ENCODE results near the gene MRPL46.

The MRPL46 gene

DNA sequence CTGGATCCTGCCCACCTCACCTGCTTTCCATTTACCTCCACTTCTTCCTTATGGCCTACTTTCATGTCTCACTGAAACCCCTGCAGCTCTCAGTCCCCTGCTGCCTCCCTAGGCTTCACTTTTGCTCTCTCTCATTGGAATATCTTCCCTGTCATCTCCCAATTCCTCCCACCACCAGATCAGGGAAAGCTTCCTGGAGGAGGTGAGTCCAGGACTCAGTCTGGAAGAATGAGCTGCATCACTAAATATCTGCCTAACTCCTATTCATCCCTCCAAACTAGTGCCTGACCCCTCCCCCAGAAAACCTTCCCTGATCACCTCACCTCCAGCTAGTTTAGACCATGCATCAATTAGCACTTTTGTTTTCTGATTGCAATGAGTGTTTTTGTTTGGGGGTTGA, 37.1 kb downstream of the MRPL46 start:
- no peak overlapping the region for H3K4me2 ChIP-seq (ENCODE audit: low read length)

DNA sequence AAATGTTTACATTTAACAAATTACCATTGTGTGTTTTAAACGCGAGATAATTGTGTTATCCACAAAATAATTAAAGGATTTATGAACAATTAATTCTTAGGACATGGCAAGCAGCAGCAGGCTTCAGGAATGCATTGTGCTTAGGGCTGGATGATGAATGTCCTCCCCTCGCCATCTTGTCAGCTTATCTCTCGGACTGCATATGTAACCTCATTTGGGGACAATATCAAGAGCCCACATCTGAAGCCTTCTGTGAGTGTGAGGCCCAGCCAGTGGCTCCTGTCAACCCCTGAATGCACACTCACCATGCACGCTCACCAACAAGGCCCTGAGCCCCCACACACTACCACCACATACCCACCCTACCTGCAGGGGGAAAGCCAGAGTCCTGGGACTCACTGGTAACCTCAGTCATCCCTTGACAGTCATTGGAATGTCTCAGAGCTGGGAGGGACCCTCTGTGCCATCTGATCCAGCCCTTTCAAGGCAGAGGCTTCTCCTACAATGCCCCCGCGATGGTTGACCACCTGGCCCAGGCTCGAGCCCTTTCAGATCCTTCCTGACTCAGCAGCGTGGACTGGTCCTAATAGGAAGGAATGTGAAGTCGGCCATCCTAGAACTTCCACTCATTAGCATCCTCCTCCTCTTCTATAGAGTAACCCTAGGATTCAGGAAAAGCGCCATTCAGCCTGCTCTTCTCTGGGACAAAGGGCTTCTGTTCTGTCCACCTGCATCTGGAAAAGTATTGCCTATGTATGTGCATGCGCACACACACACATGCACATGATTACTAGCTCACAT, 38.2 kb downstream of the MRPL46 start:
- Histone ChIP-seq H2BK5ac (ENCODE audit: low read length) (no peak overlapping the region), H3K79me1 (ENCODE audit: low read length) (no peaks in the 10 kb centered on the region), H4K8ac (ENCODE audit: low read depth, low read length) (no peak overlapping the region), H3K56ac (ENCODE audit: low read length) (no peak overlapping the region), H3K27me3 (ENCODE audit: insufficient read depth, low read length, poor library complexity) (no peaks in the 10 kb centered on the region), H3K4me1 (ENCODE audit: control insufficient read depth, low read depth, low read length) (peaks cover 3% of the 10 kb centered on the region), H3K36me3 (ENCODE audit: control insufficient read depth, insufficient read depth, low read length) (no peaks in the 10 kb centered on the region), H3K18ac (ENCODE audit: low read length) (no peak overlapping the region), H3K9ac (ENCODE audit: low read length) (no peak overlapping the region), H3K4ac (ENCODE audit: low read depth, low read length) (no peak overlapping the region), H3K4me2 (ENCODE audit: low read length) (no peak overlapping the region), H3K23ac (ENCODE audit: low read length) (no peak overlapping the region), H2BK15ac (replicated peaks; ENCODE audit: low read depth) (no peak overlapping the region), H3K27ac (ENCODE audit: low read depth, low read length) (no peak overlapping the region), H4K5ac (ENCODE audit: low read length) (no peak overlapping the region), H2AK5ac (ENCODE audit: low read length) (no peak overlapping the region), H3K79me2 (ENCODE audit: control insufficient read depth, insufficient read depth, low read length) (no peaks in the 10 kb centered on the region), H3K4me3 (ENCODE audit: low read length) (no peak overlapping the region), H2BK120ac (ENCODE audit: low read depth, low read length) (no peak overlapping the region)
- no CpG with 5 or more reads among the region's 12 CpGs for WGBS (ENCODE audit: extremely low coverage, insufficient coverage, low lambda C conversion rate)
- DNase-seq, result no peak

More for the DNA sequence above, 37.1 kb downstream of the MRPL46 start:
- Histone ChIP-seq H3K9ac (ENCODE audit: low read length) (no peak overlapping the region), H2AK5ac (ENCODE audit: low read length) (no peak overlapping the region), H3K4me1 (ENCODE audit: control insufficient read depth, low read depth, low read length) (peaks cover 3% of the 10 kb centered on the region), H4K8ac (ENCODE audit: low read depth, low read length) (no peak overlapping the region), H3K79me2 (ENCODE audit: control insufficient read depth, insufficient read depth, low read length) (no peaks in the 10 kb centered on the region), H3K56ac (ENCODE audit: low read length) (no peak overlapping the region), H3K4me3 (ENCODE audit: low read length) (no peak overlapping the region), H2BK15ac (replicated peaks; ENCODE audit: low read depth) (no peak overlapping the region), H4K5ac (ENCODE audit: low read length) (no peak overlapping the region), H3K18ac (ENCODE audit: low read length) (no peak overlapping the region), H3K27ac (ENCODE audit: low read depth, low read length) (no peak overlapping the region), H3K4ac (ENCODE audit: low read depth, low read length) (no peak overlapping the region), H3K23ac (ENCODE audit: low read length) (no peak overlapping the region), H2BK5ac (ENCODE audit: low read length) (no peak overlapping the region), H2BK120ac (ENCODE audit: low read depth, low read length) (no peak overlapping the region), H3K79me1 (ENCODE audit: low read length) (no peaks in the 10 kb centered on the region), H3K27me3 (ENCODE audit: insufficient read depth, low read length, poor library complexity) (no peaks in the 10 kb centered on the region), H3K36me3 (ENCODE audit: control insufficient read depth, insufficient read depth, low read length) (no peaks in the 10 kb centered on the region)
- no peak for DNase-seq

DNA sequence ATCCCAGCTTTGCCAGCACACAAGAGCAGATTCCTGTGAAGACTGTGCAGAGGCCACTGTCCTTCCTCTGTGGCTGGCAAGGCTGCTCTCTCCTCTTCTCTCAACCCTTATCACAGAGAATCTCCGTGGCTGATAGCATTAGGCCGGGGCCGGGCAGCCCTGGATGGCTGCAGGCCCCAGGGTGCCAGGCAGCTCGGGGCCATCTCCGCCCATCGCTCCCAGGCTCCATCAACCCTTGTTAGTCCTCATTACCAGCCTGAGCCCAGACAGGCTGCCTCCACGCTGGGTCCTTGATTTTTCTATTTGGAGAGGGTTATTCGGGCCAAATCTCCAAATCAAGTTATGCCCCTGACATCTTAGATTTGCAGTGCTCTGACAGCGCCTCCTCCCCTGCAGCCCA, 39.1 kb downstream of the MRPL46 start:
- H2AK5ac ChIP-seq (ENCODE audit: low read length), result no peak overlapping the region
- no peaks in the 10 kb centered on the region for H3K4me1 ChIP-seq (ENCODE audit: control insufficient read depth, low read depth, low read length)
- peak; percentile 19 for DNase-seq
- no peaks in the 10 kb centered on the region for H3K36me3 ChIP-seq (ENCODE audit: control insufficient read depth, insufficient read depth, low read length)
- no peak overlapping the region for H4K8ac ChIP-seq (ENCODE audit: low read depth, low read length)
- H3K56ac ChIP-seq (ENCODE audit: low read length), result no peak overlapping the region
- no peak overlapping the region for H3K9ac ChIP-seq (ENCODE audit: low read length)
- no peak overlapping the region for H3K4me3 ChIP-seq (ENCODE audit: low read length)
- no peak overlapping the region for H2BK5ac ChIP-seq (ENCODE audit: low read length)
- H2BK120ac ChIP-seq (ENCODE audit: low read depth, low read length), result no peak overlapping the region
- no peaks in the 10 kb centered on the region for H3K27me3 ChIP-seq (ENCODE audit: insufficient read depth, low read length, poor library complexity)
- H2BK15ac ChIP-seq (replicated peaks; ENCODE audit: low read depth), result no peak overlapping the region
- H3K4ac ChIP-seq (ENCODE audit: low read depth, low read length), result no peak overlapping the region
- H3K23ac ChIP-seq (ENCODE audit: low read length), result no peak overlapping the region
- no CpG with 5 or more reads among the region's 9 CpGs for WGBS (ENCODE audit: extremely low coverage, insufficient coverage, low lambda C conversion rate)
- no peak overlapping the region for H3K4me2 ChIP-seq (ENCODE audit: low read length)
- no peak overlapping the region for H3K27ac ChIP-seq (ENCODE audit: low read depth, low read length)
- H3K79me1 ChIP-seq (ENCODE audit: low read length), result no peaks in the 10 kb centered on the region
- no peak overlapping the region for H4K5ac ChIP-seq (ENCODE audit: low read length)
- no peak overlapping the region for H3K18ac ChIP-seq (ENCODE audit: low read length)
- no peaks in the 10 kb centered on the region for H3K79me2 ChIP-seq (ENCODE audit: control insufficient read depth, insufficient read depth, low read length)

DNA sequence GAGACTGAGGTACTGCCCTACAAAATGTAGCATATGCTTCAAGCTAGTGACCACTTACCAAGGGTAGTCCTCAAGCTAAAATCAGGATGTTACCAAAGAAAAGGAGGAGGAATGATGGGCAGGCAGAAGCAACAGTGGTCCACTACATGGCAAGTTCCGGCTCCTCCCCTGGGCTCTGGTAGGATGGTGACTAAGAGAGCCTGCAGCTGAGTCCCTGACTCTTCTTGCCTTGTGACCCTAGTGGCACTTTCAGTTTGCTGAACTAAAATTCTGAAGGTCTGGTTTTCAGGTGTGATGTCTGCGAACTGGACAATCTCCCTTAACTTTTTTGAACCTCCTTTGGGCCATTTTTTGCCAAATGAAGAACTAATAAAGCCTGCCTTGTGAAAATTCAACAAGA, 40.9 kb downstream of the MRPL46 start:
- no peak overlapping the region for H3K4ac ChIP-seq (ENCODE audit: low read depth, low read length)
- no peak overlapping the region for H3K9ac ChIP-seq (ENCODE audit: low read length)
- H3K27me3 ChIP-seq (ENCODE audit: insufficient read depth, low read length, poor library complexity), result no peaks in the 10 kb centered on the region
- no peaks in the 10 kb centered on the region for H3K4me1 ChIP-seq (ENCODE audit: control insufficient read depth, low read depth, low read length)
- H3K27ac ChIP-seq (ENCODE audit: low read depth, low read length), result no peak overlapping the region
- no peak overlapping the region for H2BK15ac ChIP-seq (replicated peaks; ENCODE audit: low read depth)
- no peak overlapping the region for H3K18ac ChIP-seq (ENCODE audit: low read length)
- no peak overlapping the region for H3K23ac ChIP-seq (ENCODE audit: low read length)
- no peak overlapping the region for H4K8ac ChIP-seq (ENCODE audit: low read depth, low read length)
- H3K79me2 ChIP-seq (ENCODE audit: control insufficient read depth, insufficient read depth, low read length), result no peaks in the 10 kb centered on the region
- H3K4me3 ChIP-seq (ENCODE audit: low read length), result no peak overlapping the region
- H3K36me3 ChIP-seq (ENCODE audit: control insufficient read depth, insufficient read depth, low read length), result no peaks in the 10 kb centered on the region
- no CpG with 5 or more reads among the region's 2 CpGs for WGBS (ENCODE audit: extremely low coverage, insufficient coverage, low lambda C conversion rate)
- no peaks in the 10 kb centered on the region for H3K79me1 ChIP-seq (ENCODE audit: low read length)
- DNase-seq, result no peak
- no peak overlapping the region for H2BK120ac ChIP-seq (ENCODE audit: low read depth, low read length)
- H3K56ac ChIP-seq (ENCODE audit: low read length), result no peak overlapping the region
- no peak overlapping the region for H2AK5ac ChIP-seq (ENCODE audit: low read length)
- no peak overlapping the region for H2BK5ac ChIP-seq (ENCODE audit: low read length)
- H3K4me2 ChIP-seq (ENCODE audit: low read length), result no peak overlapping the region
- H4K5ac ChIP-seq (ENCODE audit: low read length), result no peak overlapping the region

DNA sequence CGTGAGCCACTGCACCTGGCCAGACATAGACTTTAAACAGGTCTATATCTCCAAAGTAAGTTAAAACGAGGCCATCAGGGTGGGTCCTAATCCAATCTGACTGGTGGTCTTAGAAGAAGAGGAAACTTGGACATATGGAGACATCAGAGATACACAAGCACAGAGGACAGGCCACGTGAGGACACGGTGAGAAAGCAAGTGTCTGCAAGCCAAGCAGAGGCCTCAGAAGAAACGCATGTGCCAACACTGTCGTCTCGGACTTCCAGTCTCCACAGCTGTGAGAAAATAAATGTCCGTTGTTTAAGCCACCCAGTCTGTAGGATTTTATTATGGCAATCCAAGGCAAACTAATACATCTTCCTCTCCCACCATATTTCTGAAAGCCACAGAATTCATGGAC, 43.9 kb downstream of the MRPL46 start:
- H3K18ac ChIP-seq (ENCODE audit: low read length), result no peak overlapping the region
- no peak overlapping the region for H4K5ac ChIP-seq (ENCODE audit: low read length)
- H3K4ac ChIP-seq (ENCODE audit: low read depth, low read length), result no peak overlapping the region
- no peaks in the 10 kb centered on the region for H3K36me3 ChIP-seq (ENCODE audit: control insufficient read depth, insufficient read depth, low read length)
- H3K4me2 ChIP-seq (ENCODE audit: low read length), result no peak overlapping the region
- no peak overlapping the region for H3K4me3 ChIP-seq (ENCODE audit: low read length)
- no peaks in the 10 kb centered on the region for H3K79me2 ChIP-seq (ENCODE audit: control insufficient read depth, insufficient read depth, low read length)
- H3K27me3 ChIP-seq (ENCODE audit: insufficient read depth, low read length, poor library complexity), result no peaks in the 10 kb centered on the region
- WGBS (ENCODE audit: extremely low coverage, insufficient coverage, low lambda C conversion rate), result no CpG with 5 or more reads among the region's 8 CpGs
- H3K27ac ChIP-seq (ENCODE audit: low read depth, low read length), result no peak overlapping the region
- H3K23ac ChIP-seq (ENCODE audit: low read length), result no peak overlapping the region
- no peaks in the 10 kb centered on the region for H3K79me1 ChIP-seq (ENCODE audit: low read length)
- H4K8ac ChIP-seq (ENCODE audit: low read depth, low read length), result no peak overlapping the region
- no peak overlapping the region for H2BK120ac ChIP-seq (ENCODE audit: low read depth, low read length)
- no peak overlapping the region for H2BK5ac ChIP-seq (ENCODE audit: low read length)
- H3K9ac ChIP-seq (ENCODE audit: low read length), result no peak overlapping the region
- H3K56ac ChIP-seq (ENCODE audit: low read length), result no peak overlapping the region
- no peak for DNase-seq
- no peaks in the 10 kb centered on the region for H3K4me1 ChIP-seq (ENCODE audit: control insufficient read depth, low read depth, low read length)
- H2AK5ac ChIP-seq (ENCODE audit: low read length), result no peak overlapping the region
- no peak overlapping the region for H2BK15ac ChIP-seq (replicated peaks; ENCODE audit: low read depth)

DNA sequence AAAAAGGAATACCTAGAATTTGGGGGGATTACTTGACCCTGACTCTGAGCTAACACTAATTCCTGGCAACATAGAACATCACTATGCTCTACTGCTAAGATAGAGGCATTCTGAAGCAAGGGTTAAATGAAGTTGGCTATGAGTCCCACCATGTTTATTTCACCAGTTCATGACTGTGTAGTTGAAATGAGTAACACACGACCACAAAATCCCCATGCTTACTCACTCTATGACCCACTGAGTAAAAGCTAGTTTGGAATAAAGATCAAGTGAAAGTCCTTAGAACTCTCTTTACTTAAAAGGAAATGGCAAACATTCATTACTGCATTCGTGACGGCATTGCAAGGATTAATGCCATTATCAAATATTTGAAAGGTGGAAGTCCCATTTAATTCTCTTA, 47.4 kb downstream of the MRPL46 start:
- Histone ChIP-seq H3K27me3 (ENCODE audit: insufficient read depth, low read length, poor library complexity) (no peaks in the 10 kb centered on the region), H3K4me3 (ENCODE audit: low read length) (no peak overlapping the region)

More for the DNA sequence above, 47.4 kb downstream of the MRPL46 start:
- H2BK5ac ChIP-seq (ENCODE audit: low read length), result no peak overlapping the region
- H3K4me2 ChIP-seq (ENCODE audit: low read length), result no peak overlapping the region
- H4K8ac ChIP-seq (ENCODE audit: low read depth, low read length), result no peak overlapping the region
- no peak overlapping the region for H4K5ac ChIP-seq (ENCODE audit: low read length)
- WGBS (ENCODE audit: extremely low coverage, insufficient coverage, low lambda C conversion rate), result no CpG with 5 or more reads among the region's 3 CpGs
- no peaks in the 10 kb centered on the region for H3K79me2 ChIP-seq (ENCODE audit: control insufficient read depth, insufficient read depth, low read length)
- H3K4me1 ChIP-seq (ENCODE audit: control insufficient read depth, low read depth, low read length), result no peaks in the 10 kb centered on the region
- no peak overlapping the region for H2BK120ac ChIP-seq (ENCODE audit: low read depth, low read length)
- no peak overlapping the region for H3K18ac ChIP-seq (ENCODE audit: low read length)
- H2BK15ac ChIP-seq (replicated peaks; ENCODE audit: low read depth), result no peak overlapping the region
- H3K36me3 ChIP-seq (ENCODE audit: control insufficient read depth, insufficient read depth, low read length), result no peaks in the 10 kb centered on the region
- H3K79me1 ChIP-seq (ENCODE audit: low read length), result no peaks in the 10 kb centered on the region
- DNase-seq, result no peak
- no peak overlapping the region for H3K56ac ChIP-seq (ENCODE audit: low read length)
- no peak overlapping the region for H3K9ac ChIP-seq (ENCODE audit: low read length)
- H2AK5ac ChIP-seq (ENCODE audit: low read length), result no peak overlapping the region
- no peak overlapping the region for H3K4ac ChIP-seq (ENCODE audit: low read depth, low read length)
- H3K23ac ChIP-seq (ENCODE audit: low read length), result no peak overlapping the region
- no peak overlapping the region for H3K27ac ChIP-seq (ENCODE audit: low read depth, low read length)

All from mesendoderm (in vitro differentiated cells).